Panc1 (cell line): ENCODE results near the gene LMF1. TPM values are rescaled to one million over a fixed set of nuclear protein-coding genes. Genes with fewer than 3 reads are reported as not detected.

ENCODE experiments used
- ATAC-seq: fragments of 200-7000 bp; cut with Tn5 transposase; 2 replicates; pipeline ENCODE4 v1.9.1; 2020; ENCODE audit warnings: mild to moderate bottlenecking, moderate library complexity
- BruUV-seq: library from RNA; stranded (reverse); fragments of 400-500 nt; replicated peaks from 2 replicates; lab custom pipeline; 2021; lab: Mats Ljungman, UMichigan
- CTCF ChIA-PET: fragments of 300-600 bp; sonication (Branson Sonifier 250); formaldehyde crosslinking; loops from one replicate; lab custom pipeline; 2022; ENCODE audit warnings: antibody characterized with exemption; lab: Charles Lee
- POLR2A ChIA-PET: fragments of 300-600 bp; sonication (Branson Sonifier 250); formaldehyde crosslinking; loops from one replicate; lab custom pipeline; 2022; ENCODE audit warnings: antibody characterized with exemption; lab: Charles Lee
- DNase-seq: peaks from one replicate; pipeline ENCODE4 v3.0.0-alpha.2; 2010; ENCODE audit warnings: low read depth, low spot score
- H3K27ac ChIP-seq: 2 replicates; pipeline ENCODE4 v1.5.1; 2011; ENCODE audit warnings: mild to moderate bottlenecking, low read length, inconsistent platforms
- H3K27me3 ChIP-seq: fragments of 200-500 bp; sonication (Bioruptor generic); 2 replicates; pipeline ENCODE4 v1.6.0; 2014; ENCODE audit warnings: low read length, inconsistent platforms; ENCODE audit not compliant: control insufficient read depth, insufficient read depth
- H3K36me3 ChIP-seq: fragments of 200-500 bp; sonication (Bioruptor generic); 2 replicates; pipeline ENCODE4 v1.5.1; 2014; ENCODE audit warnings: inconsistent platforms, mild to moderate bottlenecking, low read length, moderate library complexity; ENCODE audit not compliant: control insufficient read depth, insufficient read depth
- H3K4me1 ChIP-seq: 2 replicates; pipeline ENCODE4 v1.5.1; 2011; ENCODE audit warnings: inconsistent platforms, mild to moderate bottlenecking, low read length, moderate library complexity; ENCODE audit not compliant: control insufficient read depth, insufficient read depth
- H3K4me3 ChIP-seq, 2 experiments: 2 replicates each; pipeline ENCODE4 v1.5.1; 2011 to 2012; ENCODE audit warnings: low read depth in 2 of 2, low read length in 2 of 2, mild to moderate bottlenecking in 2 of 2, inconsistent platforms in 1 of 2, moderate library complexity in 1 of 2
- H3K9me3 ChIP-seq: fragments of 200-500 bp; sonication (Bioruptor generic); 2 replicates; pipeline ENCODE4 v1.5.1; 2014; ENCODE audit warnings: low read depth, mild to moderate bottlenecking, inconsistent platforms, low read length, moderate library complexity; ENCODE audit not compliant: control insufficient read depth, insufficient read depth
- POLR2AphosphoS5 ChIP-seq: IDR thresholded peaks from 2 replicates; pipeline ENCODE4 v1.6.1; 2012; ENCODE audit warnings: mild to moderate bottlenecking, low read depth, low read length, moderate library complexity
- SIN3A ChIP-seq: IDR thresholded peaks from 2 replicates; pipeline ENCODE4 v1.6.1; 2012; ENCODE audit warnings: low read depth, mild to moderate bottlenecking, low read length, moderate library complexity, borderline replicate concordance; ENCODE audit not compliant: insufficient read depth
- TCF7L2 ChIP-seq: IDR thresholded peaks from 2 replicates; pipeline ENCODE4 v1.6.1; 2011; ENCODE audit warnings: mild to moderate bottlenecking, low read depth, low read length, inconsistent platforms
- in situ Hi-C: cut with HindIII; loops from 2 replicates; pipeline ENCODE4 v1.10.0; 2016; ENCODE audit warnings: low sequenced_read_pairs, low pct_unique_long_range_greater_than_20kb
- intact Hi-C: fragments of 100-400 bp; cut with micrococcal nuclease; formaldehyde crosslinking; loops from one replicate; pipeline ENCODE4 v1.10.0; 2022; ENCODE audit not compliant: unreplicated experiment
- total RNA-seq: library from RNA; stranded (reverse); gene quantifications from one replicate; pipeline ENCODE4 v1.2.1, GENCODE V29; 2021; ENCODE audit not compliant: unreplicated experiment
- TF ChIP-seq, protein P1 (sequence below), 2 experiments: IDR thresholded peaks; 2 replicates each; pipeline ENCODE4 v1.6.1; 2011 to 2012; ENCODE audit warnings: low read depth in 2 of 2, control low read depth in 1 of 2, low read length in 1 of 2, mild to moderate bottlenecking in 1 of 2, moderate library complexity in 1 of 2; ENCODE audit not compliant: insufficient read depth in 1 of 2
- TF ChIP-seq, protein P2 (sequence below): fragments of 450-650 bp; IDR thresholded peaks from 2 replicates; pipeline ENCODE4 v1.5.1; 2017; ENCODE audit warnings: mild to moderate bottlenecking

The LMF1 gene
- total RNA-seq, 1 experiment from 2014 or later = 24.3 TPM

DNA sequence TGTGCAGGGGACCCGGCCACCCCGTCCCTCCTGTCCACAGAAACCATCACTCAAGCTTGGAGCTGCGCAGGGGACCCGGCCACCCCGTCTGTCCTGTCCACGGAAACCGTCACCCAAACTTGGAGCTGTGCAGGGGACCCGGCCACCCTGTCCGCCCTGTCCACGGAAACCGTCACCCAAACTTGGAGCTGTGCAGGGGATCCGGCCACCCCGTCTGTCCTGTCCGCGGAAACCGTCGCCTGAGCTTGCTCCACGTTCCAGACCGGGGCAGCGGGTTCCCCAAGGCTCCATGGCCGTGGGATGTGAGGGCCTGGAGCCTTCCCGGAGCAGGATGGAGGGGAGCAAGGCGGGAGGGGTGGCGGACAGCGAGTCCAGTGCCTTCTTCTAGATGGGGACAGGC lies 36.0 kb upstream of the LMF1 start:
- Histone ChIP-seq H3K4me1 (peaks cover 14% of the 10 kb centered on the region), H3K36me3 (no peaks in the 10 kb centered on the region), H3K27me3 (no peaks in the 10 kb centered on the region), H3K4me3 (no peak overlapping the region), H3K9me3 (no peaks in the 10 kb centered on the region), H3K27ac (no peak overlapping the region)
- in situ Hi-C loops = no loop called here
- CTCF ChIA-PET = no interaction called here
- DNase-seq (no peak), ATAC-seq (no peak)
- intact Hi-C loops = no loop called here
- TF ChIP-seq, protein P1, sequence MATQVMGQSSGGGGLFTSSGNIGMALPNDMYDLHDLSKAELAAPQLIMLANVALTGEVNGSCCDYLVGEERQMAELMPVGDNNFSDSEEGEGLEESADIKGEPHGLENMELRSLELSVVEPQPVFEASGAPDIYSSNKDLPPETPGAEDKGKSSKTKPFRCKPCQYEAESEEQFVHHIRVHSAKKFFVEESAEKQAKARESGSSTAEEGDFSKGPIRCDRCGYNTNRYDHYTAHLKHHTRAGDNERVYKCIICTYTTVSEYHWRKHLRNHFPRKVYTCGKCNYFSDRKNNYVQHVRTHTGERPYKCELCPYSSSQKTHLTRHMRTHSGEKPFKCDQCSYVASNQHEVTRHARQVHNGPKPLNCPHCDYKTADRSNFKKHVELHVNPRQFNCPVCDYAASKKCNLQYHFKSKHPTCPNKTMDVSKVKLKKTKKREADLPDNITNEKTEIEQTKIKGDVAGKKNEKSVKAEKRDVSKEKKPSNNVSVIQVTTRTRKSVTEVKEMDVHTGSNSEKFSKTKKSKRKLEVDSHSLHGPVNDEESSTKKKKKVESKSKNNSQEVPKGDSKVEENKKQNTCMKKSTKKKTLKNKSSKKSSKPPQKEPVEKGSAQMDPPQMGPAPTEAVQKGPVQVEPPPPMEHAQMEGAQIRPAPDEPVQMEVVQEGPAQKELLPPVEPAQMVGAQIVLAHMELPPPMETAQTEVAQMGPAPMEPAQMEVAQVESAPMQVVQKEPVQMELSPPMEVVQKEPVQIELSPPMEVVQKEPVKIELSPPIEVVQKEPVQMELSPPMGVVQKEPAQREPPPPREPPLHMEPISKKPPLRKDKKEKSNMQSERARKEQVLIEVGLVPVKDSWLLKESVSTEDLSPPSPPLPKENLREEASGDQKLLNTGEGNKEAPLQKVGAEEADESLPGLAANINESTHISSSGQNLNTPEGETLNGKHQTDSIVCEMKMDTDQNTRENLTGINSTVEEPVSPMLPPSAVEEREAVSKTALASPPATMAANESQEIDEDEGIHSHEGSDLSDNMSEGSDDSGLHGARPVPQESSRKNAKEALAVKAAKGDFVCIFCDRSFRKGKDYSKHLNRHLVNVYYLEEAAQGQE (IDR thresholded peaks at IDR 0.05; ENCODE audit: insufficient read depth in 1 of 2, low read depth in 2 of 2, low read length in 1 of 2) = no peak
- TF ChIP-seq SIN3A (no peak), TCF7L2 (no peak), POLR2AphosphoS5 (no peak)
- TF ChIP-seq, protein P2, sequence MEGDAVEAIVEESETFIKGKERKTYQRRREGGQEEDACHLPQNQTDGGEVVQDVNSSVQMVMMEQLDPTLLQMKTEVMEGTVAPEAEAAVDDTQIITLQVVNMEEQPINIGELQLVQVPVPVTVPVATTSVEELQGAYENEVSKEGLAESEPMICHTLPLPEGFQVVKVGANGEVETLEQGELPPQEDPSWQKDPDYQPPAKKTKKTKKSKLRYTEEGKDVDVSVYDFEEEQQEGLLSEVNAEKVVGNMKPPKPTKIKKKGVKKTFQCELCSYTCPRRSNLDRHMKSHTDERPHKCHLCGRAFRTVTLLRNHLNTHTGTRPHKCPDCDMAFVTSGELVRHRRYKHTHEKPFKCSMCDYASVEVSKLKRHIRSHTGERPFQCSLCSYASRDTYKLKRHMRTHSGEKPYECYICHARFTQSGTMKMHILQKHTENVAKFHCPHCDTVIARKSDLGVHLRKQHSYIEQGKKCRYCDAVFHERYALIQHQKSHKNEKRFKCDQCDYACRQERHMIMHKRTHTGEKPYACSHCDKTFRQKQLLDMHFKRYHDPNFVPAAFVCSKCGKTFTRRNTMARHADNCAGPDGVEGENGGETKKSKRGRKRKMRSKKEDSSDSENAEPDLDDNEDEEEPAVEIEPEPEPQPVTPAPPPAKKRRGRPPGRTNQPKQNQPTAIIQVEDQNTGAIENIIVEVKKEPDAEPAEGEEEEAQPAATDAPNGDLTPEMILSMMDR = no peak
- no TSS peak for BruUV-seq
- POLR2A ChIA-PET = no interaction called here

DNA sequence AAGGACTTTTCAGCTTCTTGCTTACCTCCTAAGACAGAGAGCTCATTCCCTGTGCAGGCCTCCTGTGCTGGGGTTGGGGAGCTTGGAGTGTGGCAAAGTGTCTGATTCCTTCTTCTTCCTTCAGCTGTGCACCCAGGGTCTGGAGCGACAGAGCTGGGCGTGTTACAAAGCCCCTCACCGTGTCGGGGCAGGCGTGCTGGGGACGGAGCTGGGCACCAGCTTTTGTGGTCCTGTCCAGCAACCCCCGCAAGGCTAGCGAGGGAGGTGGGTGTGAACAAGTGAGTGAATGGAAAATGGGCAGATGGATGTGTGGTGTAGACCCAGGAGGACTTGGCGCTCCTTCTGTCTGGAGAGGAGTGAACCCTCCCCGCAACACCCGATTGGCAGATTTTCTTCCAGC lies 34.5 kb upstream of the LMF1 start:
- CTCF ChIA-PET = no interaction called here
- H3K9me3 ChIP-seq = no peaks in the 10 kb centered on the region
- ATAC-seq (no peak), DNase-seq (no peak)
- H3K4me1 ChIP-seq = peaks cover 14% of the 10 kb centered on the region
- in situ Hi-C loops (no loop called here), intact Hi-C loops (no loop called here)
- BruUV-seq = no TSS peak
- H3K27me3 ChIP-seq = no peaks in the 10 kb centered on the region
- TF ChIP-seq TCF7L2 (no peak), POLR2AphosphoS5 (no peak), SIN3A (no peak)
- TF ChIP-seq, protein P1 (IDR thresholded peaks at IDR 0.05; ENCODE audit: insufficient read depth in 1 of 2, low read depth in 2 of 2, low read length in 1 of 2) = no peak
- TF ChIP-seq, protein P2 = no peak
- H3K4me3 ChIP-seq = no peak overlapping the region
- POLR2A ChIA-PET = interaction anchor here (0.6 kb wide), 1 partner anchor 284 kb away, joined by 8 read pairs; no protein-coding TSS in a partner anchor
- no peak overlapping the region for H3K27ac ChIP-seq
- H3K36me3 ChIP-seq = no peaks in the 10 kb centered on the region
